Inflammatory macrophage treated with lipopolysaccharide for 1 hour (primary cell): ENCODE measurements around the gene GPC5.
"Not testable (repeated sequence)": the region's sequence is repeated elsewhere in the genome, so short reads cannot be mapped to it uniquely, and the experiment has no call there.

Source experiments
- DNase-seq, 2 donors: peaks; one replicate each; pipeline ENCODE4 v3.0.0-alpha.2; 2020 to 2022

GPC5 gene

DNA sequence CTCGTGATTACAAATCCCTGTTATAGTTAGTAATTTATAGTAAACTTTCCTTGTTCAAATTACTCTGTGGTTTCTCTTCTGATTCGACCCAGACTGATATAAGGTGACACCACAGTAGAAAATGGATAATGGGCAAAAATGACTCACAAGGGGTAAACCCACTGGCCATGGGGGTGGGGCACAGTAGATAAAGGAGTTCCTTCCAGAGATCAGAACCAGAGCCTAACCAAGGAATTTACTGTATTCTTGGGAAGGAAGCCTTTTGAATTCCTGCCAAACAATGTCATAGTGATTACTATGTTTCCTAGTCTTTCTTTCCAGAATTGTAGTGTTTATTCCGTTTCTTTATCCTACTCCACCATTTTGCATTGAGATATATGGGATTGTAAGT, 29.0 kb upstream of the GPC5 start:
- DNase-seq, result no peak

DNA sequence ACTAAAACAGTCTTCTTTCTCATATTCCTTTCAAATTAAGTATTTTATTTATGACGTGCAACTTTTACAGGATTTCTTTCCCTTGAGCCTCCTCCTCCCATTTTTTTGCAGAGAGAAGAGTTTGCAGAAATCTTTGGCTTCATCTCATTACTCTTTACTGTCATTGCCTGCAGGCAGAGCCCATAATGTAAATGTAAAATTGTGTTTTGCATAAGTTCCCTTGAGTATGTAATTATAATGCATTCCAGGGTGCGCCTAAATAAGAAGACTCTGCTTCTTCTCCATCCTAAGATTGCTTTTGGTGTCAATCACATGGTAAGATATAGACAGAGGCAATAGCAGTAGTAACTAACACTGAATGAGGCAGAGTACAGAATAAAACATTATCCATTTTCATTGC, 27.9 kb upstream of the GPC5 start:
- no peak for DNase-seq

DNA sequence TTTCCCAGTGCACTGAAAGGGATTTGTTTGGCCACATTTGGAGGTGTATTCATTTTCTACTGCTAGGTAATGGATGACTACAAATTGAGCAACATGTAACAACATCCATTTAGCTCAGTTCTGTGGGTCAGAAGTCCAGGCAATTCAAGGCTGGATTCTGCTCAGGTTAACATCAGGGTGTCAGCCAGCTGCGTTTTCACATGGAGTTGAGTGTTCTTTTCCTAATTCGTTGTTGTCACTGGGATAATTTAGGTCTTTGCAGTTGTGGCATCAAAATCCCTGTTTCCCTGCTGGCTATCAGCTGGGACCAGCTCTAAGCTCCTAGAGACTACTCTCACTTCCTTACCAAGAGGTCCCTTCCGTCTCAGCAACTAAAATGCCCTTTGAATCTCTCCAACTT, 25.5 kb upstream of the GPC5 start:
- DNase-seq, result no peak

DNA sequence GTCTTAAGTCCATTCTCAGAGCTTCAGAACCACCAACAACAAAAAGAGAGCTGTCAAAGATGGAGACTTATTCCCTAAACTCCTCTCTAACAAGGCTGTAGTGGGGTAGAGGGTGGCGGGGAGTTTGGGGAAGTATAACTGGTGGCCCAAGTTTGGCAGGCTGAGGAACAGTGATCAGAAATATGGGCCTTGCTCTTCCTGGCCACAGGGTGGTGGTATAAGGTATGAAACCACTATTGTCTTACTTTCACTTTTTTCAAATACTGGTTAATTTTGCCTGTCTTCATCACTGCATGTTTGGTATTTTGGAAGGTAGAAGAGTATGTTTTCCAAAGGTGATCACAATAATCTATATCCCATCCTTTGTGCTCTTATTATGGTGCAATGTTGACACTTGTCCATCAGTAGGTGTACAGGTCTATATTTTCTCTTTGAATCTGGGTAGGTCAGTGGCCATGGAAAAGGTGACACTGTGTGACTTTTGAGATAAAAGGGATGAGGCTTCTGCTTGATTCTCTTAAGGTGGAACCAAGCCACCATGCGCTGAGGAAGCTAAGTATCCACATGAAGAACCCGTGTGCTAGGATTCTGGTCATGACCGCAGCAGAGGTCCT, 23.2 kb upstream of the GPC5 start:
- DNase-seq, result peak; percentile 23 to 58

DNA sequence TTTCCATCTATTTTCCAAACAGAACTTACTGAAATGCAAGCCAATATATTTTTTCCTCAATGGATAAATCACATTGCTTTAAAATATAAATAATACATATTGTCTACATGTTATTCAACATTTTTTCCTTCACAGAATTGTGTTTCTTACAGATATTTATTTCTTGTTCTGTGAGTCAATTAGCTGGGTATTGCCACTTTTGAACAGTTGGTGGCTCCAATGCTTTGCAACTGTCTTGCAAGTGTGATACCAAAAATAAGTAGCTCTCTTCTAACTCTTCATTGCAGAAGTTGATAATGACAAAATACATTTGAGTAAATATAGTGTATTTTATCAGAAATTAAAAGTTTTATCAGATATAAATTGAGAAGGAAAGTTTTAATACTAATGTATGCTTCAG, 17.1 kb upstream of the GPC5 start:
- peak; percentile 8 to 23 for DNase-seq

DNA sequence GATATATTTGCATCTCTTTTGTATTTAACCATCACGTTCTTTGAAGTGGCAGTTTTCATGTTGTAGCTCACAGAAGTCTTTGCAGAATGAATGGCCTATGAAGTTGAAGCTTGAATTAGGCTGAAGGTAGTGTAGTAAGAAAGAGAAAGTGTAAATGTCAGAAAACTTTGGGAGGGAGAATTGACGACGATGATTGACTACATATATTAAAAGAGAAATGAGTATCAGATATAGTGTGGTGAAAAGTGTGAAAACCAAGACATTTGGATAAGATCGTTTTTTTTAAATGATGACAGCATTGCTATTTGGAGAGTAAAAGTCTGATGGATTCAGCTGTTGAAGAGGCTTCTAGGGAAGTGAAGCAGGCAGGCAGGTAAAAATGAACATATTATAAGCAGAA, 14.6 kb upstream of the GPC5 start:
- DNase-seq, result no peak

DNA sequence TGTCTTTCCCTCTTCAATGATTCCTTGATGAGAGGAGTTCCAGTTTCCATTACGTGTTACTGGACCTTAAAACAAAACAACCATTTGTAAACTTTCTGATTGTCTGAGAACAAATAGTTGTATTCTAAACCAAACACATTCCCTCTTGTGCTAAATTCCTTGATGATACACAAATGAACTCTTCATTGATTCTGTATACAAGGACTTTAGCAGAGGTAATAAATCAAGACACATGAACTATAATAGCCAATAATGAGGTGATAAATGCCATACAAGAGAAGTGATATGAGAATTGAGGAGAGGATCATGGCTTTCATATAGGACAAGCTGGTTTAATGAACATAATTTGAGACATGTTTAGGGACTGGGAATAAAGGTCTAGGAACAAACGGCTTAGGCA, 13.5 kb upstream of the GPC5 start:
- no peak for DNase-seq

DNA sequence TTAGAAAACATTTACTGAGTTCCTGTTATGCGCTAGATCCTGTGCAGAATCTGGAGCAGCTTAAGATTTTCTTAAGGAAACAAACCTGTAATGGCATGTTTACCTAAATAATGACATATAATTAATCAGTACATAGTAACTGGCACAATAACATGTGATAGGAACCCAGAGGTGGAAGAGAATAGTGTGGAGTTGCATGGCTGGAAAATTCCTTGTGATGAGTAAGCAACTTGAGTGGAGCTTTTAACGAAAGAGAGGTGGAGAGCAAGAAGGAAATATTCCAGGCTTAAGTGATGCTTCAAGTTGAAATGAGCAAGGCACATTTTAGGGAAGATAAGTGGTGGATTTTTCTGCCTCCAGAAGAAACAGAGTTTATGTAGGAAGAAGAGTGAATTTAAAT, 9.2 kb upstream of the GPC5 start:
- DNase-seq, result no peak

DNA sequence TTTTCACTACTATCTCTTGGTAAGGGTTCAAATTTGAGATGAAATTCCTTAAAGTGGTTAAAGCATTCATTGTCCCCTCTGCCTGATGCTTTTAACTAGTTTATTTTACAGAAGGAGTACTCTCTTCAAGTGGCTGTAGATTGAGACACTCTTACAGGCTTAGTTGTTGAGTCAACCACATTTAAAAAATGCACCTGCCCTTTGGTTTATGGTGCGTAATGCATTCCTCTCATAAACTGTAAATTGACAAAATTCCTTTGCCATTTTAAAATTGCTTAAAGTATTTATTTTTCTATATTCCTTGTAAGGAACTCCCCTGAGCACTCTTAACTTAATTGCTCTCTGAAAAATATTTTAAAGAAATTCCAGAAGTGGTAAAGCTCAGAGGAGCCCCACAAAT, 826 bp upstream of the GPC5 start:
- DNase-seq, result no peak

DNA sequence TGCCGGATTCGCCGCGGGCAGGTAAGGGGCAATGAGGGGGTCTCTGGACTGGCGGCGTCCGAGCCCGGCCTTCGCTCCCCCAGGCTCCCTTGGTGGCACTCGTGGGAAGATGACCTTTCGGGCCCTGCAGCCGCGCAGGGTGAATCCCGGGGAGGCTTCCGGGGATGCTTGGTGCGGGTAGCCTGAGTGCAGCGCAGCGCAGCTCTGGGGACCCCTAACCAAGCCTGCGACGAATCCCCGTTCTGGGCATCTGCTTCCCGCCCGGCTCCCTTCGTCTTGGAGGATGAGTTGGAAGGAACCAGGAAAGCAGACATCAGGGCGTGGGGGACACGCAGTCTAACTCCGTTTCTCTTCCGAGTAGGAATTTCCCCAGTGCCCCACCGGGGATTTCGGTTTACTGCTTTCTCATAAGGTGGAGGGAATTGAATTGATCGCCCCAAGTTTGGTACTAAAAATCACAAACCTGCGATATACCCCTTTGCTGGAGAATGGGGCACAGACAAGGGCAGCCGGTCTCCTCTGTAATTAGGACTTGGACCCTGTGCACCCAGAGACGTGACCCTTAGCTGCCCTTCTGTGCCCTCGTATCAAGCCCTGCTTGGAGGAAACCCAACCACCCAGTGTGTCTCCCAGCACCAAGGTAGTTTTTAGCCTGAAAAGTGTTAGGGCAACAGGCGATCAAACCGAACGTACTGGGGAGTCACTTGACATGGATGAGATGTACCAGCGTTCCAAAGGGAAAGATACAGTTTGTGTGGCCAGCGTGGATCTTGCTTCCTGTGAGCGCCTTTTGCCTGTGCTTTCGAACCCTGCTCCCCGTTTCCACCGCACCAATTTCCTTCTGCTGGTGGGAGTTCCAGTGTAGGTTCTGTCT, 1.0 kb downstream of the GPC5 start:
- DNase-seq, result no peak

DNA sequence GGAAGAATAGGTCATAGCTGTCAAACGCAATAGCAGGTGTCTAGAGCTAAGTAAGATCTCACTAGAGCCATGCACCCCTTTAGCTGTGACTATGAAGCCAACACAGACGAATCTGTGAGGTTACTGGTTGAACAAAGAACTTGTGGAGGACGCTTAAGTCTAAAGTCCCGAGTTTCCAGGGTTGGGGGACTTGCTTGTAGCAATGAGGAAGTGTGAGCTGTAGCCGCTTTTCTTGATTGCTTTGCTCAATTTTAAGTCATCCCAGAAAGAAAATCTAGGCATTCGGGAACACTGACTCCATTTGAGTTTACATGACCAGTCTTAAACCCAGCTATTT, 1.6 kb downstream of the GPC5 start:
- no peak for DNase-seq

DNA sequence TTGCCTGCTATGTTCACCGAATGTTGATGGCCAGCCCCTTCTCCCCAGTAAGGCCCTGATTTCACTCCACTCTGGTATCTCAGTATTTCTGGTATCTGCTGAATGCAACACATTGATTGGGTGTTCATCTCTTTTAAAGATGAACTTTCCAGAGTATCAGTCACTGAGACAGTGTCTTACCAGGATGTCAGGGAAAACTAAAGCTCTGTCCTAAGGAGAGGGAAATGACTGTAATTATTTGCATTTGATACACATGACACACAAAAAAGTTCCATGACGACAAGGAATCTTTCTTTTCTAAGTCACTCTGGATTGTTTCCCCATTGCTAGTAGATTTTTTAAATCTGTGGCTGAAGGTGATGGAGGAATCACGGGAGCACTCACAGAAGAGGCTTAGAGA, 2.2 kb downstream of the GPC5 start:
- no peak for DNase-seq

DNA sequence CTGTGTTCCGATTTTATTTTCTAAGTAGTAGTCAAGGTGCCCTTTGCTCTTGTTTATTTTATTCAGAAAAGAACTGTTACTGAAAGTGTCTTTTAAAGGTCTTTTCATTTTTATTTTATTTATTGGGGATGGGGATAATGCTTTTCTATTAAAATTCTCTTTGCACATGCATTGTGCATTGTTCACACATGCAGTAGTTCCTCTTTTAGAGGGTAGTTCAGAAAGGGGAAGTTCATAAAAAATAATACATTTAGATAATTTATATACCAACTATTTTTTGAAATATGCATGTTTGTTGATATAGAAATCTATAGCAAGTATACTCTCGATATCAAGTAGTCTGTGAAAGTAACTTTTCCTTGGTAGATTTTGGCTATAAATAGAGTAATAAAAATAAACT, 3.5 kb downstream of the GPC5 start:
- DNase-seq, result peak in 1 of 2 donors; percentile 23

DNA sequence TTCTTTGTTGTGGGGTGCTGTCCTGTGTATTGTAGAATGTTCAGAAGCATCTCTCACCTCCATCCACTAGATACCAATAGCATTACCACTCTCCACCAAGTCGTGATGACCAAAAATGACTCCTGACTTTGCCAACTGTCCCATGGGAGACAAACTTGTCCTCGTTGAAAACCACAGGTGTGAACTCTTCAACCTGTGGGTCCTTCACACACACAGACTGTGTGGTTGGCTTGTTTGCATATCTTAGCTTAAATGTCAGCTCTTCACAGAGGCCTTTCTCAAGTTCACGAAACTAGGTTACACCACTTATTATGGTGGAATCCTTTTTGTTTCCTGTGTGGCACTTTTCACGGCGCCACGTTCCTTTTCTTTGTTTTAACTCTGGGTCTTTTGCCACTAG, 6.8 kb downstream of the GPC5 start:
- no peak for DNase-seq

DNA sequence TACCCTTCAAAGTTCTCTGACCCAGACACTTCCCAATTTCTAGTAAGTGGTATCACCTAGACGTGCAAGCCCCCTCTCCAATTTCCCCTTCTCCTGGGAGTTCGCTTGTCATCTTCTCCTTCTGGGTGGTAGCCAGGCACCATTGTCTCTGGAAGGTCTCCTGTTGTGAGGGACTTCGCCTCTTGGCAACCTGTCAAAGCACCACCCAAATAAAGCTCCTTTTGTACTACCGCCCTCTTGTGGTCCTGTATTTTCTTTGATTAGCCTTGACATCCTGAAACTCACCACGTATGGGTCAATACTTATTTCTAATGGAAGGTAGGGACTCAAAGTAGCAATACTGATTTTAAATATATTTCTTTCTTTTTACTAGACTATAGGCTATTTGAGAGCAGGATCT, 8.2 kb downstream of the GPC5 start:
- DNase-seq, result peak; percentile 26 to 70

DNA sequence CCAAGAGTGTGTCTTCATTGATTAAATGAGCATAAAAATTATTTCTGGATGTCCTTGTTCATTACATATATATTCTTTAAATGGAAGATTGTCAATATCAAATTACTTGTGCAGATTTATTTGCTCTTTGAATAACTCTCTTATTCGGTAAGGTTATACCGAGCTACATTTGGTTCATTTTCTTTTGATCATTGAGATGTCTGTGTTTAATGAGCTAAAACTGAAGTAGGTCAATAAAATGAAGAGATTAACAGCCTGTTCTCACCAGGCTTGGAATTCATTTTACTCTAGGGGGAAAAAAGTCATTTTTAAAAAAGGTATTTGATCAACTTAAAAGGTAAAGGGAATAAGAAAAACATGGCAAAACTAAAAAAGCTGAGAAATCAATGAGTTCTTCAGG, 10.6 kb downstream of the GPC5 start:
- no peak for DNase-seq

DNA sequence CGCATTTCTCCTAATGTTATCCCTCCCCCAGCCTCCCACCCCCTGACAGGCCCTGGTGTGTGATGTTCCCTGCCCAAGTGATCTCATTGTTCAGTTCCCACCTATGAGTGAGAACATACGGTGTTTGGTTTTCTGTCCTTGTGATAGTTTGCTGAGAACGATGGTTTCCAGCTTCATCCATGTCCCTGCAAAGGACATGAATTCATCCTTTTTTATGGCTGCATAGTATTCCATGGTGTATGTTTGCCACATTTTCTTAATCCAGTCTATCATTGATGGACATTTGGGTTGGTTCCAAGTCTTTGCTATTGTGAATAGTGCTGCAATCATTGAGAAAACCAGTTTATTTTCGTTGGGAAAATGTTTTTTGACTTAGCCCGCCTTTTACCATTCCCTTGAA, 18.2 kb downstream of the GPC5 start:
- not testable (repeated sequence) for DNase-seq

DNA sequence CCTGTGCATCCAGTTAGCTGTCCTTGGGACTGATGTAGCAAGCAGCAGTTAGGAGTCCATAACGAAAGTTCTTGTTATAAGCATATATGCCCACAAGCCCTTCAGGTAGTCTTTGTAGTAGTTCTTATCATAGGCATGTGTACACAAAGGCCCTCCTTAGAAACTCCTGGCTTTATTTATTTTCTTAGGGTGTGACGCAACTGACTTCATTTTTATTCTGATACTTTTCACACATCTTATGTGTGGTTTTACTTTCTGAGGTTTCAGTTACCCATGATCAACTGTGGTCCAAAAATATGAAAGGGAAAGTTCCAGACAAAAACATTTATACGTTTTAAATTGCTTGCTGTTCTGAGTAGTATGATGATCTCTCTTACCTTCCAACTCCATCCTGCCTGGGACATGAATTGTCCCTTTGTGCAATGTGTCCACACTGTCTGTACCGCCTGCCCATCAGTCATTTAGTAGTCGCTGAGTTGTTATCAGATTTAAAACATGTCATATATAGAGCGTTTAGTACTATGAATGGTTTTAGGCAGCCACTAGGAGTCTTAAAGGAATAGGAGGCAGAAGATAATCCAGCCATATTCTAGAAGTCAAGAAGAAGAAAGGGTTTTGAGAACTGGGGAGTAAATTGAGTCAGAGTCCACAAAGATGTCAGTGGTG, 19.4 kb downstream of the GPC5 start:
- DNase-seq, result no peak

DNA sequence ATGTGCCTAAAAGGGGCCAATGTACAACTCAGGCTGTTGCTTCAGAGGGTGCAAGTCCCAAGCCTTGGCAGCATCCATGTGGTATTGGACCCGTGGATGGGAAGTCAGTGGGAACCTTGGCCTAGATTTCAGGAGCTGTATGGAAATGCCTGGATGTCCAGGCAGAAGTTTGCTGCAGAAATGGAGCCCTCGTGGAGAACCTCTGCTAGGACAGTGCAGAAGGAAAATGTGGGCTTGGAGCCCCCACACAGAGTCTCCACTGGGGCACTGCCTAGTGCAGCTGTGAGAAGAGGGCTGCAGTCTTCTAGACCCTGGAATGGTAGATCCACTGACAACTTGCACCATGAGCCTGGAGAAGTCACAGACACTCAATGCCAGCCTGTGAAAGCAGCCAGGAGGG, 28.5 kb downstream of the GPC5 start:
- no peak for DNase-seq

DNA sequence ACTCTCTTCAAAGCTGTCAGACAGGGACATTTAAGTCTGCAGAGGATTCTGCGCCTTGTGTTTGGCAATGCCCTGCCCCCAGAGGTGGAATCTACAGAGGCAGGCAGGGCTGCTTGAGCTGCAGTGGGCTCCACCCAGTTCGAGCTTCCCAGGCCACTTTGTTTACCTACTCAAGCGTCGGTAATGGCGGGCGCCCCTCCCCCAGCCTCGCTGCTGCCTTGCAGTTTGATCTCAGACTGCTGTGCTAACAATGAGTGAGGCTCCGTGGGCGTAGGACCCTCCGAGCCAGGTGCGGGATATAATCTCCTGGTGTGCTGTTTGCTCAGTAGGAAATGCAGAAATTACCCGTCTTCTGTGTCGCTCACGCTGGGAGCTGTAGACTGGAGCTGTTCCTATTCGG, 40.3 kb downstream of the GPC5 start:
- not testable (repeated sequence) for DNase-seq

DNA sequence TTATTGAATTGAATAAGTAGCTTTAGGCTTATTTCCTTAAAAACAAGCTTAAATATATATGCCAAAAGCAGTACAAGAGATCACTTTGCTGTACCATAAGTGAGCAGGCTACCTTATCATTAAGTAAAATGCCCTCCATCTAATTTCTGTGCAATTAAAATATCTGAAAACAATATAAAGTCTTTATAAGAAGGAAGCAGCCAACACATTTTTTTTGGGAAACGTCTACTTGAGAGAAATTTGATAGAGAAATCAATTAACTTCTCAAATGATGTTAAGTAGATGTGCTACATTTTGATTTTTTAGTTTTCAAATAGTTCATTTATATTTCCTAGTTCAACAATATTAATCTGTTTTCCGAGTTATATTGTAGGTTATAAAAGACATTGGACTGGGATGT, 52.5 kb downstream of the GPC5 start:
- DNase-seq, result no peak

DNA sequence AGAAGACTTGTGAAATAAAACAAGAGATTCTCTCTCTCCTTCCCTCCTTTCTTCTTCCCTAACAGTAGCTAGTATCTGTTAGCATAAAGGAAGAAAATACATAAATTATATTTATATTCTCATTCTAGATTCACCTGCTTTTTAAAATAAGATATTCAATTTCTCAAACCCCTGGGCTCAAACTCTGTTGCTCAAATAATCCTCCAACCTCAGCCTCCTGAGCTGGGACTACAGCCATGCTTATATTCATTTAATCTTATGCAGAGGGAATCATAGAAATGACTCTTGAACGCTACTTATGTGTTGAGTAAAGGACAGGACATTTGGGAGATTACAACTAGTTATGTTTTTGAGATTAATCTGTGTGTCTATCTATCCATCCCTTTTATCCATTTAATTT, 56.2 kb downstream of the GPC5 start:
- no peak for DNase-seq

DNA sequence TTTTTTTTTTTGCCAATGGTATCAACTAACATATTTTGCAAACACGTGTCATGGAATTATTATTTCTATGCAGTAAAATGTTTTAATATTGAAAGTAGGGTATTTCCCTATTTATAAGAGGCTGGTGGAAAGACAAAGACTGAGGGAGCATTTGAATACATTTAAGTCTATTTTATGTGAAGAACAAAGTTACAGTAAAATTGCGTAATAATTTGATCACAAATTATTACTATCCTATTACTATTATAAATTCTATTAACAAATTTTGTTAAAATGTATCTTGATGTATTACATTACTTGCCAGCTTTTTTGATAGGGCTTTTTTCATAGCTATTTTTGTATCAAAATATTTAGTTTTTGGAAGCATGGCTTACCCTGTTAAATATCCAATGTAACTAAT, 58.4 kb downstream of the GPC5 start:
- no peak for DNase-seq

DNA sequence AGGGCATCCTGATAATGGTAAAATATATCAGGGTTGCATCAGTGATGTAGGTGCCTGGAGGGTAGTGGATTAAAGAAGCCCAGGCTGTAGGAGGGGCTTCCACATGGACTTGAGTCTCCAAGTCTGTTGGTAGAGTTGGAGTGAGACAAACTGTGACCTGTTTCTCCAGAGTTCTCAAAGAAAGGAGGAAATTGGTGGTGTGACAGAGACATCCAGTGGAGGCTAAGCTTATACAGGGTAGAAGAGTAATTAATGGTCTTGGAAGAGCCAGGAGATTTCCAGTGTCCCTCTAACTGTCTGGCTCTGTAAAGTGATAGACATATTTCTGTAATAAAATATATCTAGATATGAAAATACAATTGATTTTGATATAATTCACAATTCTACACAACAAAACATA, 61.1 kb downstream of the GPC5 start:
- DNase-seq, result no peak
